Parathyroid adenoma (tissue), 2 donors: ENCODE results near the gene NT5C.

ENCODE experiments used
- H2AFZ ChIP-seq: fragments of 300-600 bp; sonication (generic); one replicate; pipeline ENCODE4 v1.7.0; 2017; ENCODE audit warnings: antibody characterized with exemption, mild to moderate bottlenecking
- H3K27ac ChIP-seq: fragments of 300-600 bp; sonication (generic); one replicate; pipeline ENCODE4 v1.7.0; 2017
- H3K27me3 ChIP-seq: fragments of 300-600 bp; sonication (generic); one replicate; pipeline ENCODE4 v1.7.0; 2017; ENCODE audit warnings: low read length; ENCODE audit not compliant: control insufficient read depth, insufficient read depth
- H3K36me3 ChIP-seq: fragments of 300-600 bp; sonication (generic); one replicate; pipeline ENCODE4 v1.7.0; 2017; ENCODE audit warnings: low read length; ENCODE audit not compliant: control insufficient read depth, insufficient read depth
- H3K4me1 ChIP-seq: fragments of 300-600 bp; sonication (generic); one replicate; pipeline ENCODE4 v1.7.0; 2017; ENCODE audit warnings: control low read depth
- H3K4me2 ChIP-seq: fragments of 300-600 bp; sonication (generic); one replicate; pipeline ENCODE4 v1.7.0; 2017; ENCODE audit warnings: low read length
- H3K4me3 ChIP-seq: fragments of 300-600 bp; sonication (generic); one replicate; pipeline ENCODE4 v1.7.0; 2017; ENCODE audit warnings: low read depth, low read length
- H3K79me2 ChIP-seq: fragments of 300-600 bp; sonication (generic); one replicate; pipeline ENCODE4 v1.7.0; 2017; ENCODE audit warnings: control low read depth
- H3K9ac ChIP-seq: fragments of 300-600 bp; sonication (generic); one replicate; pipeline ENCODE4 v1.7.0; 2017; ENCODE audit warnings: mild to moderate bottlenecking
- H3K9me3 ChIP-seq: fragments of 300-600 bp; sonication (generic); one replicate; pipeline ENCODE4 v1.7.0; 2017; ENCODE audit warnings: low read length; ENCODE audit not compliant: control insufficient read depth
- CTCF ChIP-seq: fragments of 300-600 bp; sonication (generic); IDR thresholded peaks from one replicate; pipeline ENCODE4 v1.7.0; 2017; ENCODE audit warnings: antibody characterized with exemption, mild to moderate bottlenecking
- donor health status: primary hyperparathyroidism.

The NT5C gene

DNA sequence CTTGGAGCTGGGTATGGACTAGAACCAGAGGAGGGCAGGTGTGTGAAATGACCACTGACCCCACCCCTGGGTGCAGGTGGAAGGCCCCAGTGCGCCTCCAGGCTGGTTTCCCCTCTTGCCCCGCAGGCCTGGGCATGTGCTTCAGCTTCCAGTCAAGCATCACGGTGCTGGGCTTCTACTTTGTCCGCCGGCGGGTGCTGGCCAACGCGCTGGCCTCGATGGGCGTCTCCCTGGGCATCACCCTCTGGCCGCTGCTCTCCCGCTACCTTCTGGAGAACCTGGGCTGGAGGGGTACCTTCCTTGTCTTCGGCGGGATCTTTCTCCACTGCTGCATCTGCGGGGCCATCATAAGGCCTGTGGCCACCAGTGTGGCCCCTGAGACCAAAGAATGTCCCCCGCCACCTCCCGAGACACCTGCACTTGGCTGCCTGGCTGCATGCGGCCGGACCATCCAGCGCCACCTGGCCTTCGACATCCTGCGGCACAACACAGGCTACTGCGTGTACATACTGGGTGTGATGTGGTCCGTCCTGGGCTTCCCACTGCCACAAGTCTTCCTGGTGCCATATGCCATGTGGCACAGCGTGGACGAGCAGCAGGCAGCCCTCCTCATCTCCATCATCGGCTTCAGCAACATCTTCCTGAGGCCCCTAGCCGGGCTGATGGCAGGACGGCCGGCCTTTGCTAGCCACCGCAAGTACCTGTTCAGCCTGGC lies 31.5 kb downstream of the NT5C start:
- Histone ChIP-seq H3K79me2 (no peaks in the 10 kb centered on the region), H3K27ac (no peak overlapping the region), H3K36me3 (no peaks in the 10 kb centered on the region), H3K4me2 (no peak overlapping the region), H3K9ac (no peak overlapping the region), H3K9me3 (no peaks in the 10 kb centered on the region), H2AFZ (no peak overlapping the region), H3K4me3 (no peak overlapping the region), H3K4me1 (no peaks in the 10 kb centered on the region), H3K27me3 (no peaks in the 10 kb centered on the region)
- no peak for TF ChIP-seq CTCF

DNA sequence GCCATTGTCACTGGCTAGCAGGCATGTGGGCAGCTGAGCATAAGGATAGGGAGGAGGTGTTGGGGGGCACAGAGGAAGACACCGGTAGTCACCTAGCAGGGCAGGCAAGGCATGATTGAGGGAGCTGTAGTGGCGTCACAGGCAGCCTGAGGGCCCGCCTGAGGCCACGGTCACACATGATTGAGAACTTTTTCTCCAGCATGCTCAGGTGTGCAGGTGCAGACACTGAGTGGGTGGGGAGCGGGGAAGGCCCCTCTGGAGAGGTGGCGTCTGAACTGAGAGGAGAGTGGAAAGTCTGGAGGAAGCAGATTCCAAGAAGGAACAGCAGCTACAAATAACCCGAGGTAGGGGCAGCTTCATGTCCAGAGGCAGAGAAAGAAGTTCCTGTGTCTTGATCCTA lies 32.7 kb downstream of the NT5C start:
- Histone ChIP-seq H3K36me3 (no peaks in the 10 kb centered on the region), H3K4me2 (no peak overlapping the region), H3K4me1 (no peaks in the 10 kb centered on the region)

DNA sequence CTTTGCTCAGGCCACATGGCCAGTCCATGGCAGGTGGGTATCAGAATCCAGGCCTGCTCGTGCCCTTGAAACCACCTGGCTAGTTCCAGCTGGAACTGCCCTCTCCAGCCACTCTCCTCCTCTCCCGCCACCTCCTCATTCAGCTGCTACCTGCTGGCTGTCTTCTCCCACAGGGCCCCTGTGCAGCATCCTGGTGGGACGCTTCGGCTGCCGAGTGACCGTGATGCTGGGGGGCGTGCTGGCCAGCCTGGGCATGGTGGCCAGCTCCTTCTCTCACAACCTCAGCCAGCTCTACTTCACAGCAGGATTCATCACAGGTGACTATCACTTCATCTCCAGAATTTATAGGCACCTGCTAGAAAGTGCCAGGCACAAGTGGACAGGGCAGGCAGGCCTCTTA lies 33.7 kb downstream of the NT5C start:
- H3K79me2 ChIP-seq = no peaks in the 10 kb centered on the region
- no peak overlapping the region for H3K27ac ChIP-seq
- H3K9me3 ChIP-seq = no peaks in the 10 kb centered on the region
- no peak for TF ChIP-seq CTCF
- H3K36me3 ChIP-seq = no peaks in the 10 kb centered on the region
- no peaks in the 10 kb centered on the region for H3K27me3 ChIP-seq
- no peak overlapping the region for H2AFZ ChIP-seq
- no peak overlapping the region for H3K9ac ChIP-seq
- H3K4me2 ChIP-seq = no peak overlapping the region
- no peak overlapping the region for H3K4me3 ChIP-seq
- no peaks in the 10 kb centered on the region for H3K4me1 ChIP-seq

More for the DNA sequence above, 32.7 kb downstream of the NT5C start:
- Histone ChIP-seq H3K79me2 (no peaks in the 10 kb centered on the region), H3K4me3 (no peak overlapping the region), H3K27me3 (no peaks in the 10 kb centered on the region), H3K9ac (no peak overlapping the region), H2AFZ (no peak overlapping the region), H3K9me3 (no peaks in the 10 kb centered on the region), H3K27ac (no peak overlapping the region)
- no peak for TF ChIP-seq CTCF

DNA sequence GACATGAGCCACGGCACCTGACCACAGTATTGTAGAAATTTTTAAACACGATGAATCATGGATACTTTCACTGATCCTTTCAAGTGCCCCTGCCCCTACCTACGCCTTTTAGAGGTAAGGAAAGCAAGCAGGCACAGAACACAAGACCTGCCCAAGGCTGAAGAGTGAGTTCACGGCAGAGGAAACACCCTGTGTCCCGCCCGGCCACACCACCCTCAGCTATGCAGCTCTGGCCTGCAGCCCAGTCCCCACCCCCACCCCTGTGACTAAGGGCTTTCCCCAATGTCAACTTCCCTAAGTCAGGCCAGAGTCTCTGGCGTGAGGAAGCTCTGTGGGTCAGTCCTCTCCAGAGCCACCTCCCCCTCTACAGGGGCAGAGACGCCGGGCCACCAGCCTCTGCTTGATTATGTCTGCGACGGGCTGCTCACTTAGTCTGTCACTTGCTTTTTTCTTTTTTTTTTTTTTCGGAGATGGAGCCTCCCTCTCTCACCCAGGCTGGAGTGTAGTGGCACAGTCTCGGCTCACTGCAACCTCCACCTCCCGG lies 35.4 kb downstream of the NT5C start:
- Histone ChIP-seq H2AFZ (no peak overlapping the region), H3K4me2 (no peak overlapping the region), H3K27me3 (no peaks in the 10 kb centered on the region), H3K36me3 (no peaks in the 10 kb centered on the region), H3K9ac (no peak overlapping the region), H3K4me3 (no peak overlapping the region), H3K9me3 (no peaks in the 10 kb centered on the region), H3K4me1 (peaks cover 5% of the 10 kb centered on the region), H3K79me2 (no peaks in the 10 kb centered on the region), H3K27ac (no peak overlapping the region)
- no peak for TF ChIP-seq CTCF
